MCF 10A (cell line): ENCODE measurements around the gene INTS1. TPM values are rescaled to one million over a fixed set of nuclear protein-coding genes. Genes with fewer than 3 reads are reported as not detected.

Source experiments
- BruUV-seq: library from RNA; stranded (reverse); fragments of 400-500 nt; replicated peaks from 2 replicates; lab custom pipeline; 2021; lab: Mats Ljungman, UMichigan
- CTCF ChIA-PET: fragments of 300-600 bp; sonication (Branson Sonifier 250); formaldehyde crosslinking; extraction: SDS; loops from one replicate; lab custom pipeline; 2021; ENCODE audit warnings: antibody characterized with exemption, inconsistent platforms; lab: Yijun Ruan, JAX
- POLR2A ChIA-PET: fragments of 300-600, 350-650 bp; sonication (Branson Sonifier 250); formaldehyde crosslinking; extraction: SDS; loops from one replicate; lab custom pipeline; 2020; ENCODE audit warnings: antibody characterized with exemption, inconsistent platforms; lab: Yijun Ruan, JAX
- DNase-seq: peaks from one replicate; pipeline ENCODE4 v3.0.0-alpha.2; 2018; ENCODE audit not compliant: unreplicated experiment
- H3K27ac Mint-ChIP-seq: one replicate; pipeline ENCODE4 v1.8.0; 2022; ENCODE audit warnings: mild to moderate bottlenecking, low read depth, mixed read lengths; ENCODE audit not compliant: unreplicated experiment
- H3K27me3 Mint-ChIP-seq: one replicate; pipeline ENCODE4 v1.8.0; 2022; ENCODE audit warnings: mixed read lengths; ENCODE audit not compliant: insufficient read depth, unreplicated experiment
- H3K36me3 Mint-ChIP-seq: one replicate; pipeline ENCODE4 v1.8.0; 2022; ENCODE audit warnings: mild to moderate bottlenecking, moderate library complexity, mixed read lengths; ENCODE audit not compliant: insufficient read depth, unreplicated experiment
- H3K4me1 Mint-ChIP-seq: one replicate; pipeline ENCODE4 v1.8.0; 2022; ENCODE audit warnings: mixed read lengths; ENCODE audit not compliant: insufficient read depth, unreplicated experiment
- H3K4me3 Mint-ChIP-seq: one replicate; pipeline ENCODE4 v1.8.0; 2022; ENCODE audit warnings: mild to moderate bottlenecking, moderate library complexity, mixed read lengths; ENCODE audit not compliant: unreplicated experiment
- H3K9me3 Mint-ChIP-seq: one replicate; pipeline ENCODE4 v1.8.0; 2022; ENCODE audit warnings: mixed read lengths; ENCODE audit not compliant: unreplicated experiment
- CTCF ChIP-seq: fragments of 200-600 bp; IDR thresholded peaks from one replicate; pipeline ENCODE4 v1.8.0; 2022; ENCODE audit warnings: antibody characterized with exemption, mild to moderate bottlenecking; ENCODE audit not compliant: unreplicated experiment
- intact Hi-C: fragments of 100-400 bp; cut with micrococcal nuclease; formaldehyde crosslinking; loops from 2 replicates; pipeline ENCODE4 v1.14.1; 2022
- total RNA-seq: library from RNA; stranded (reverse); gene quantifications from 2 replicates; pipeline ENCODE4 v1.2.3, GENCODE V29; 2022

INTS1 gene
- total RNA-seq, 1 experiment from 2014 or later = 86.3 TPM

- CTCF ChIA-PET = no interaction called here
- DNase-seq = no peak
- no TSS peak for BruUV-seq
- Mint-ChIP-seq H3K27me3 (no peaks in the 10 kb centered on the region), H3K27ac (no peak overlapping the region), H3K9me3 (no peaks in the 10 kb centered on the region), H3K36me3 (peaks cover 44% of the 10 kb centered on the region), H3K4me1 (no peaks in the 10 kb centered on the region), H3K4me3 (no peak overlapping the region)
- intact Hi-C loops = no loop called here
- POLR2A ChIA-PET = no interaction called here
- no peak for TF ChIP-seq CTCF
These were observed 10.6 kb downstream of the INTS1 start for GRCh38 chr7:1493571-1493970.

- ChIA-PET POLR2A (interaction anchor here (0.6 kb wide), 1 partner anchor 52 kb away, joined by 3 read pairs; no protein-coding TSS in a partner anchor), CTCF (no interaction called here)
- H3K4me3 Mint-ChIP-seq = no peak overlapping the region
- intact Hi-C loops = no loop called here
- no peak overlapping the region for H3K27ac Mint-ChIP-seq
- TF ChIP-seq CTCF = no peak
- no peaks in the 10 kb centered on the region for H3K4me1 Mint-ChIP-seq
- DNase-seq = no peak
- no TSS peak for BruUV-seq
- no peaks in the 10 kb centered on the region for H3K27me3 Mint-ChIP-seq
- no peaks in the 10 kb centered on the region for H3K9me3 Mint-ChIP-seq
- H3K36me3 Mint-ChIP-seq = peaks cover 47% of the 10 kb centered on the region
These were observed 11.1 kb downstream of the INTS1 start for GRCh38 chr7:1493129-1493528.

- ChIA-PET POLR2A (interaction anchor here (0.6 kb wide), 1 partner anchor 51 kb away, joined by 3 read pairs; no protein-coding TSS in a partner anchor), CTCF (no interaction called here)
- BruUV-seq = no TSS peak
- Mint-ChIP-seq H3K9me3 (no peaks in the 10 kb centered on the region), H3K27ac (no peak overlapping the region), H3K27me3 (no peaks in the 10 kb centered on the region), H3K36me3 (peaks cover 47% of the 10 kb centered on the region), H3K4me1 (no peaks in the 10 kb centered on the region), H3K4me3 (no peak overlapping the region)
- DNase-seq = no peak
- TF ChIP-seq CTCF = no peak
- intact Hi-C loops = no loop called here
These were observed 11.5 kb downstream of the INTS1 start for GRCh38 chr7:1492640-1493039.

GRCh38 chr7:1492221-1492620, 12.0 kb downstream of the INTS1 start:
- Mint-ChIP-seq H3K4me3 (no peak overlapping the region), H3K36me3 (peaks cover 45% of the 10 kb centered on the region), H3K9me3 (no peaks in the 10 kb centered on the region), H3K4me1 (no peaks in the 10 kb centered on the region), H3K27me3 (no peaks in the 10 kb centered on the region), H3K27ac (no peak overlapping the region)
- intact Hi-C loops = no loop called here
- no peak for TF ChIP-seq CTCF
- DNase-seq = no peak
- POLR2A ChIA-PET = interaction anchor here (0.6 kb wide), 1 partner anchor 51 kb away, joined by 3 read pairs; no protein-coding TSS in a partner anchor
- BruUV-seq = no TSS peak
- CTCF ChIA-PET = no interaction called here
